Cardiac muscle cell (in vitro differentiated cells and primary cell): ENCODE data around the gene PIP4K2C. TPM values are rescaled to one million over a fixed set of nuclear protein-coding genes. Genes with fewer than 3 reads are reported as not detected.
A peak's percentile ranks its signal among the peaks of the same experiment; 100 is the strongest.

Experiments used
- DNase-seq, 2 donors: peaks; one replicate each; pipeline versions ENCODE4 v3.0.0 to v3.0.0-alpha.2; 2010 to 2017; ENCODE audit warnings: low read depth in 1 of 2, low spot score in 1 of 2
- H3K27ac ChIP-seq: fragments of 200-600 bp; sonication (generic); 2 replicates; pipeline ENCODE4 v1.5.1; 2016
- H3K27me3 ChIP-seq: fragments of 200-600 bp; sonication (generic); 2 replicates; pipeline ENCODE4 v1.6.0; 2016; ENCODE audit warnings: control low read depth
- H3K36me3 ChIP-seq: fragments of 200-600 bp; sonication (generic); 2 replicates; pipeline ENCODE4 v1.5.1; 2016; ENCODE audit warnings: control low read depth
- H3K4me1 ChIP-seq: fragments of 200-600 bp; sonication (generic); 2 replicates; pipeline ENCODE4 v1.8.1; 2017; ENCODE audit warnings: low read depth, mild to moderate bottlenecking, mixed run types
- H3K4me3 ChIP-seq: fragments of 200-600 bp; sonication (generic); 2 replicates; pipeline ENCODE4 v1.5.1; 2016; ENCODE audit warnings: mild to moderate bottlenecking
- H3K9me3 ChIP-seq: fragments of 200-600 bp; sonication (generic); 2 replicates; pipeline ENCODE4 v1.5.1; 2017; ENCODE audit warnings: low read depth, mild to moderate bottlenecking, control low read depth
- CTCF ChIP-seq: IDR thresholded peaks from 2 replicates; pipeline ENCODE4 v1.5.1; 2012; ENCODE audit warnings: low read depth, mild to moderate bottlenecking, low read length
- polyA plus RNA-seq: library from polyadenylated mRNA; unstranded; fragments of >200 nt; fragmentation: Nextera tagmentation; extraction: Ambion mirVana; gene quantifications from 2 replicates; pipeline ENCODE4 v1.2.1, GENCODE V29; 2016
- total RNA-seq: library from RNA; depleted of rRNA; stranded (reverse); fragments of >200 nt; gene quantifications from 2 replicates; pipeline ENCODE4 v1.2.3, GENCODE V29; 2016

The PIP4K2C gene
- total and polyA plus RNA-seq, 2 experiments from 2014 or later, result 15.1 to 25.5 TPM

GRCh38 chr12:57625261-57626032, 34.5 kb downstream of the PIP4K2C start:
- H3K4me3 ChIP-seq, result no peak overlapping the region
- peaks cover 5% of the 10 kb centered on the region for H3K4me1 ChIP-seq
- H3K9me3 ChIP-seq, result no peaks in the 10 kb centered on the region
- no peaks in the 10 kb centered on the region for H3K36me3 ChIP-seq
- DNase-seq, result no peak
- TF ChIP-seq CTCF, result no peak
- H3K27ac ChIP-seq, result no peak overlapping the region
- H3K27me3 ChIP-seq, result peaks cover 100% of the 10 kb centered on the region

GRCh38 chr12:57626111-57626920, 35.3 kb downstream of the PIP4K2C start:
- no peak for DNase-seq
- peaks cover 3% of the 10 kb centered on the region for H3K4me1 ChIP-seq
- H3K4me3 ChIP-seq, result no peak overlapping the region
- no peak overlapping the region for H3K27ac ChIP-seq
- peaks cover 100% of the 10 kb centered on the region for H3K27me3 ChIP-seq
- TF ChIP-seq CTCF, result no peak
- no peaks in the 10 kb centered on the region for H3K36me3 ChIP-seq
- no peaks in the 10 kb centered on the region for H3K9me3 ChIP-seq

GRCh38 chr12:57626921-57627445, 36.0 kb downstream of the PIP4K2C start:
- Histone ChIP-seq H3K27me3 (peaks cover 100% of the 10 kb centered on the region), H3K4me3 (no peak overlapping the region), H3K9me3 (no peaks in the 10 kb centered on the region), H3K4me1 (no peaks in the 10 kb centered on the region), H3K36me3 (no peaks in the 10 kb centered on the region), H3K27ac (no peak overlapping the region)
- TF ChIP-seq CTCF, result no peak
- DNase-seq, result no peak

GRCh38 chr12:57627501-57628279, 36.7 kb downstream of the PIP4K2C start:
- H3K9me3 ChIP-seq, result no peaks in the 10 kb centered on the region
- peak; percentile 12 for TF ChIP-seq CTCF
- no peaks in the 10 kb centered on the region for H3K4me1 ChIP-seq
- no peak overlapping the region for H3K4me3 ChIP-seq
- no peak for DNase-seq
- H3K36me3 ChIP-seq, result no peaks in the 10 kb centered on the region
- H3K27ac ChIP-seq, result no peak overlapping the region
- H3K27me3 ChIP-seq, result peaks cover 100% of the 10 kb centered on the region
